IMR-90 (cell line): ENCODE data around the gene DKK3. TPM values are rescaled to one million over a fixed set of nuclear protein-coding genes. Genes with fewer than 3 reads are reported as not detected.

Experiments used
- ATAC-seq: fragments of 200-7000 bp; cut with Tn5 transposase; 2 replicates; pipeline ENCODE4 v1.9.1; 2020; ENCODE audit warnings: low read depth, mild to moderate bottlenecking, moderate library complexity
- BruUV-seq: library from RNA; stranded (reverse); fragments of 400-500 nt; replicated peaks from 2 replicates; lab custom pipeline; 2021; lab: Mats Ljungman, UMichigan
- CTCF ChIA-PET: fragments of 300-600 bp; formaldehyde crosslinking; extraction: SDS; loops from one replicate; lab custom pipeline; 2021; ENCODE audit warnings: antibody characterized with exemption; lab: Yijun Ruan, JAX
- POLR2A ChIA-PET: fragments of 300-600 bp; sonication (Branson Sonifier 250); formaldehyde crosslinking; loops from one replicate; lab custom pipeline; 2022; ENCODE audit warnings: antibody characterized with exemption; ENCODE audit not compliant: unreplicated experiment; lab: Charles Lee
- DNase-seq: peaks from one replicate; pipeline ENCODE4 v3.0.0; 2013
- H2AFZ ChIP-seq: replicated peaks from 2 replicates; pipeline ENCODE3; 2013; ENCODE audit warnings: low read length, mild to moderate bottlenecking; ENCODE audit not compliant: poor library complexity
- H2AK5ac ChIP-seq: 2 replicates; pipeline ENCODE4 v1.6.1; 2013; ENCODE audit warnings: low read depth, low read length, inconsistent platforms
- H2AK9ac ChIP-seq: replicated peaks from 2 replicates; pipeline ENCODE3; 2013; ENCODE audit warnings: mild to moderate bottlenecking, low read depth, low read length, moderate library complexity; ENCODE audit not compliant: poor library complexity
- H2BK120ac ChIP-seq: 2 replicates; pipeline ENCODE4 v1.6.1; 2013; ENCODE audit warnings: low read depth, low read length, inconsistent platforms
- H2BK15ac ChIP-seq: 3 replicates; pipeline ENCODE4 v1.6.1; 2013; ENCODE audit warnings: low read depth, low read length, inconsistent platforms
- H2BK20ac ChIP-seq: 2 replicates; pipeline ENCODE4 v1.6.1; 2013; ENCODE audit warnings: low read depth, mild to moderate bottlenecking, inconsistent platforms, low read length, moderate library complexity
- H2BK5ac ChIP-seq: 2 replicates; pipeline ENCODE4 v1.6.1; 2013; ENCODE audit warnings: mild to moderate bottlenecking, low read depth, low read length, inconsistent platforms; ENCODE audit not compliant: poor library complexity, severe bottlenecking
- H3K14ac ChIP-seq: replicated peaks from 2 replicates; pipeline ENCODE4 v1.6.1; 2013; ENCODE audit warnings: low read depth, low read length, inconsistent platforms
- H3K18ac ChIP-seq: 2 replicates; pipeline ENCODE4 v1.6.1; 2013; ENCODE audit warnings: low read depth, low read length, control low read depth
- H3K23ac ChIP-seq: 2 replicates; pipeline ENCODE4 v1.6.1; 2013; ENCODE audit warnings: low read depth, low read length, inconsistent platforms
- H3K27ac ChIP-seq: 2 replicates; pipeline ENCODE4 v1.5.1; 2013; ENCODE audit warnings: mild to moderate bottlenecking, control low read depth, low read length; ENCODE audit not compliant: insufficient read depth
- H3K27me3 ChIP-seq: 2 replicates; pipeline ENCODE4 v1.6.1; 2013; ENCODE audit warnings: low read length; ENCODE audit not compliant: control insufficient read depth, insufficient read depth
- H3K36me3 ChIP-seq: 2 replicates; pipeline ENCODE4 v1.6.1; 2013; ENCODE audit warnings: low read length, mixed read lengths; ENCODE audit not compliant: control insufficient read depth, insufficient read depth
- H3K4ac ChIP-seq: 2 replicates; pipeline ENCODE4 v1.6.1; 2013; ENCODE audit warnings: low read depth, low read length, inconsistent platforms
- H3K4me1 ChIP-seq: 2 replicates; pipeline ENCODE4 v1.6.1; 2013; ENCODE audit warnings: low read length, mixed read lengths; ENCODE audit not compliant: control insufficient read depth, insufficient read depth
- H3K4me2 ChIP-seq: 2 replicates; pipeline ENCODE4 v1.6.1; 2013; ENCODE audit warnings: low read depth, mild to moderate bottlenecking, control low read depth, low read length, moderate library complexity
- H3K4me3 ChIP-seq: 2 replicates; pipeline ENCODE4 v1.5.1; 2013; ENCODE audit warnings: low read depth, mild to moderate bottlenecking, control low read depth, low read length, moderate library complexity; ENCODE audit not compliant: insufficient read depth
- H3K56ac ChIP-seq: 2 replicates; pipeline ENCODE4 v1.6.1; 2013; ENCODE audit warnings: low read length, inconsistent platforms; ENCODE audit not compliant: insufficient read depth; ENCODE audit errors: extremely low read depth
- H3K79me1 ChIP-seq, 2 experiments: 2 replicates each; pipeline ENCODE4 v1.6.1; 2013; ENCODE audit warnings: low read length in 2 of 2, inconsistent platforms in 1 of 2, low read depth in 1 of 2
- H3K9ac ChIP-seq: 2 replicates; pipeline ENCODE4 v1.6.1; 2013; ENCODE audit warnings: low read depth, low read length, control low read depth
- H3K9me1 ChIP-seq: 2 replicates; pipeline ENCODE4 v1.6.1; 2013; ENCODE audit warnings: low read length, inconsistent platforms; ENCODE audit not compliant: insufficient read depth
- H3K9me3 ChIP-seq: 2 replicates; pipeline ENCODE4 v1.6.1; 2013; ENCODE audit warnings: low read length; ENCODE audit not compliant: control insufficient read depth, insufficient read depth
- H4K20me1 ChIP-seq: 2 replicates; pipeline ENCODE4 v1.6.1; 2013; ENCODE audit warnings: low read length, inconsistent platforms; ENCODE audit not compliant: insufficient read depth
- H4K5ac ChIP-seq: 2 replicates; pipeline ENCODE4 v1.6.1; 2013; ENCODE audit warnings: mild to moderate bottlenecking, low read depth, low read length, control low read depth
- H4K8ac ChIP-seq, 2 experiments: 2 replicates each; pipeline ENCODE4 v1.6.1; 2013; ENCODE audit warnings: low read depth in 2 of 2, low read length in 2 of 2, control low read depth in 1 of 2, inconsistent platforms in 1 of 2
- H4K91ac ChIP-seq: 2 replicates; pipeline ENCODE4 v1.6.1; 2013; ENCODE audit warnings: low read depth, low read length, inconsistent platforms; ENCODE audit not compliant: insufficient read depth
- CTCF ChIP-seq: conservative IDR thresholded peaks from 2 replicates; pipeline ENCODE4 v1.5.1; 2012; ENCODE audit warnings: mild to moderate bottlenecking, low read depth, low read length, improper control_type of control experiment
- FOS ChIP-seq: fragments of 150-350 bp; IDR thresholded peaks from 2 replicates; pipeline ENCODE4 v1.6.1; 2016; ENCODE audit warnings: low read depth, low read length
- RAD21 ChIP-seq: IDR thresholded peaks from 2 replicates; pipeline ENCODE4 v1.6.1; 2012; ENCODE audit warnings: low read length, improper control_type of control experiment
- WGBS, 2 experiments: methylation state at CpG; one replicate each; pipeline versions ENCODE4 v1.1.5 to v1.1.7; 2013; ENCODE audit warnings: missing lambda C conversion rate in 2 of 2; ENCODE audit not compliant: insufficient read length in 1 of 2; ENCODE audit errors: extremely low coverage in 2 of 2; 5-methylcytosine and 5-hydroxymethylcytosine counted together
- dilution Hi-C: fragments of 300-500 bp; cut with HindIII; formaldehyde crosslinking; loops from one replicate; pipeline ENCODE4 v1.14.3; 2018; ENCODE audit warnings: low sequenced_read_pairs; ENCODE audit not compliant: unreplicated experiment
- in situ Hi-C: fragments of 300-500 bp; cut with MboI; formaldehyde crosslinking; loops from 3 replicates; pipeline ENCODE4 v1.14.3; 2019; ENCODE audit warnings: low sequenced_read_pairs, inconsistent platforms, mixed read lengths
- intact Hi-C: fragments of 100-400 bp; cut with micrococcal nuclease; formaldehyde crosslinking; loops from 2 replicates; pipeline ENCODE4 v1.10.0; 2022
- polyA plus RNA-seq, 3 experiments: library from polyadenylated mRNA; depleted of rRNA; stranded (reverse); fragments of >200 nt; gene quantifications; 2 replicates each; pipeline ENCODE4 v1.2.3, GENCODE V29; 2012; ENCODE audit warnings: low replicate concordance in 1 of 3
- total RNA-seq: library from RNA; depleted of rRNA; stranded (reverse); fragments of >200 nt; gene quantifications from 2 replicates; pipeline ENCODE4 v1.2.3, GENCODE V29; 2012

The DKK3 gene
- total and polyA plus RNA-seq, 2 of the 4 experiments (the other 2 are of a cell fraction), result 453 to 964 TPM

GRCh38 chr11:12026331-12027211, 18.1 kb upstream of the DKK3 start (continued):
- TF ChIP-seq FOS, result no peak

GRCh38 chr11:12024254-12024926, 16.0 kb upstream of the DKK3 start:
- no peak overlapping the region for H3K14ac ChIP-seq
- no peak for TF ChIP-seq CTCF
- TF ChIP-seq RAD21, result no peak
- no peak for TF ChIP-seq FOS
- intact Hi-C loops, result no loop called here
- no peak overlapping the region for H4K8ac ChIP-seq
- no peak overlapping the region for H2BK5ac ChIP-seq
- H4K91ac ChIP-seq, result no peak overlapping the region
- H3K18ac ChIP-seq, result no peak overlapping the region
- no peaks in the 10 kb centered on the region for H3K9me3 ChIP-seq
- ChIA-PET CTCF (no interaction called here), POLR2A (no interaction called here)
- no peak overlapping the region for H2BK15ac ChIP-seq
- no peak overlapping the region for H3K4me3 ChIP-seq
- H4K20me1 ChIP-seq, result no peaks in the 10 kb centered on the region
- no peak for DNase-seq
- H3K9me1 ChIP-seq, result peaks cover 5% of the 10 kb centered on the region; the same call in 1 of the 2 replicates
- H3K9ac ChIP-seq, result no peak overlapping the region
- in situ Hi-C loops, result no loop called here
- no peaks in the 10 kb centered on the region for H3K36me3 ChIP-seq
- no peak overlapping the region for H3K23ac ChIP-seq
- H3K79me1 ChIP-seq, result no peaks in the 10 kb centered on the region
- no peak overlapping the region for H2BK120ac ChIP-seq
- H2BK20ac ChIP-seq, result no peak overlapping the region
- H3K27me3 ChIP-seq, result no peaks in the 10 kb centered on the region
- H2AK5ac ChIP-seq, result no peak overlapping the region
- H3K27ac ChIP-seq, result no peak overlapping the region
- no peak overlapping the region for H3K4ac ChIP-seq
- H3K4me2 ChIP-seq, result no peak overlapping the region
- dilution Hi-C loops, result no loop called here
- ATAC-seq, result no peak
- peaks cover 5% of the 10 kb centered on the region for H3K4me1 ChIP-seq
- H2AFZ ChIP-seq, result no peak overlapping the region
- H3K56ac ChIP-seq, result no peak overlapping the region
- WGBS, 2 experiments, result no CpG with 5 or more reads among the region's 4 CpGs
- no peak overlapping the region for H2AK9ac ChIP-seq
- BruUV-seq, result no TSS peak
- H4K5ac ChIP-seq, result no peak overlapping the region
